ENCODE results near the gene SND1.

The SND1 gene

DNA sequence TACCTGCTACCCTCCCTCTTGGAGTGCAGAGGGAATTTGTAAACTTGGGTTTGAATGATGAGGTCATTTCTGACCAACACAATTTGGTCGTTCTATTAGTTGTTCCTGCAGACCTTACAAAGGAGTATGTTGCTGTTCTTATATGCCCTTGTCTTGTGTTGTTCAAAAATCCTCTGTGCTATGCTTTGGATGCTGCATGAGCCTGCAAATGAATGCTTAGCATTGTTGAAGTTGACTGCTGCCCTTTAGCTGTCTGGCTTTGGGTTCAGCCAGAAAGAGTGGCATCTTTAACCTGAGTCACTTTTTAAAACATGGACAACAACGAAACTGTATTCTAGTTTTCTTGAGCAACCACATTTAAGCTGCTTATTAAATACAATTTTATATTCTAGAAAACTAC, 80.3 kb downstream of the SND1 start:
- no peak for FAIRE-seq

- FAIRE-seq, result no peak
Observed at GRCh38 chr7:127733986-127734385, 82.0 kb downstream of the SND1 start.

GRCh38 chr7:127736511-127736910, 84.5 kb downstream of the SND1 start:
- no peak for FAIRE-seq

DNA sequence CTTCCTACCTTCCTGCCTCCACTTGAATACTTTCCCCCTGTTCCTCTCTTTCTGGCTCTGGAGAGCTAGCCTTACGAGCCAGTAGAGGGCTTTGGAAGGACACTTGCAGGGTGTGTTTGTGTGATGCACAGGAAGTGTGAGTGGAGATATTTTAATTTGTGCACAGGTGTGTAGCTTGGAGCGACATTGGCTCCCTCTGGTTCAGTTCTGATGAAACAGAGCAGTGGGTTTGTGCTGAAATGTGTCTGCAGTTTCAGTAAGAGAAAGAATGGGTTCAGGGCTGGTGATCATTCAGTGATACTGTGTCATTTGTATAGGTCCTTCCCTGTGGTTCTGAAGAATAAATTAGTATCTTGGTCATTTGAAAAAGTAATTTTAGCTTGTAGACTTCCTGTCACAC, 86.9 kb downstream of the SND1 start:
- FAIRE-seq, result no peak

- FAIRE-seq, result no peak
Observed at GRCh38 chr7:127741764-127742375, 89.9 kb downstream of the SND1 start.

DNA sequence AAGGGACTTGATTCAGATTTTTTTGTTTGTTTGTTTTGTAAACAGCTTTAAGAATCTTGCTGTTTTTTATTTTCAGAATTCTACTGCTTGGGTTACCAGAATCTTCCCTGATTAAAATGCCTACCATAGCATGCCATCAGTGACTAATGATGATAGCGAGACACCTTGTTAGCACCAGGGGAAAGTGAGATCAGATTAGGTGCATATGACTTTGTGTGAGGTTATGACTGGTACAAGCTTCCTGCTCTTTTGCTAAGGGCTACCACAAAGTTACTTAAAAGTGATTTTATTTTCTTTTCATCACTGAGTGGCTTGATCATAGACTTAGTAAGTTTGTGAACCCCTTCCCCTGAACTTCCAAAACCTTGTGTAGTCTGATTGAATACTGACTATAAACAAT, 93.5 kb downstream of the SND1 start:
- FAIRE-seq, result no peak

DNA sequence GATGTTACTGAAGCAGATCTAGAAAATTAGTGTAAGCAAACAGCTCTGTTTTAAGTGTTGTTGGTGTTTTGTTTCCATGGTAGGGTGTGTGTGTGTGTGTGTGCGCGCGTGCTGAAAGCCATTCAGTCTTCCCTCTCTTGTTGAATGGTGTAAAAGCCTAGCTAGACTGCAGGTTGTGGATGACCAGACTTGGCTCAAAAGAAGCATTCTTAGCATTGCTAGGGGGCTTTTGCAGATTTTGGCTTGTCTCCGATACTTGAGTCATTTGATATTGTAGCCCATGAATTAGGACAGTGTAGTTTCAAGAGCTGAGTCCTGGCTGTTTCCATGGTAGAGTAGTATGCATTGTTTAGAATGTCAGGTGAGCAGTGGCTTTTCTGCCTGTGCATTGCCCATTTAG, 99.1 kb downstream of the SND1 start:
- FAIRE-seq, result no peak

- no peak for FAIRE-seq
Observed at GRCh38 chr7:127751490-127752448, 99.8 kb downstream of the SND1 start.

- no peak for FAIRE-seq
Observed at GRCh38 chr7:127752829-127753228, 100.8 kb downstream of the SND1 start.

DNA sequence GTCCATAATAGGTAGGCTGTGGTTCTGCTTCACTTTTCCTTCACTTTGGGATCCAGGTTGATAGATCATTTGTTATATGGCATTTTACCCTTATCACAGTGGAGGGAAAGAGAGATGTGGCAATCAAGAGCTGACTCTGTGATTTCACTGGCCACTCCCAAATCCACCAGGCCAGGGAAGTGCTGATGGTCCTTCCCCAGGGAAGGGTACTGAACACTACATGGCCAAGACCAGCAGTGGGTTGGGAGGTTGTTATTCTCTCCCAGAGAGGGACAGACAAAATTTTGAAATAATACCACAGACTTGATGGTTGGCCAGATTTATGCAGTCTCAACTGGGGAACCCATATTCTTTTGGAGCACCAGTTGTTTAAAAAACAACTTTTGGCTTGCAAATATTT, 102.5 kb downstream of the SND1 start:
- FAIRE-seq, result no peak

GRCh38 chr7:127755521-127755920, 103.5 kb downstream of the SND1 start:
- no peak for FAIRE-seq

- FAIRE-seq, result no peak
Observed at GRCh38 chr7:127755965-127756364, 104.0 kb downstream of the SND1 start.

- FAIRE-seq, result no peak
Observed at GRCh38 chr7:127758105-127758504, 106.1 kb downstream of the SND1 start.

DNA sequence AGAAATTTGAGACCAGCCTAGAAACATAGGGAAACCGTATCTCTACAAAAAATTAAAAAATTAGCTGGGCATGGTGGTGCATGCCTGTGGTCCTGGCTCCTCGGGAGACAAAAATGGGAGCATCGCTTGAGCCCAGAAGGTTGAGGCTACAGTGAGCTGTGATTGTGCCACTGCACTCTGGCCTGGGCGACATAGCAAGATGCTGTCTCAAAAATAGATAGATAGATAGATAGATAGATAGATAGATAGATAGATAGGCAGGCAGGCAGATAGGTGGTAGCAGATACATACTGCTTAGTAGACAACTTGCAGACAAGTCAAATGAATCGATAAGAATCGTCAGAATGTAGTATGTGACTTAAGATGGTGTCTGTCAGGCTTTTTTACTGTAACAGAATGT, 106.9 kb downstream of the SND1 start:
- no peak for FAIRE-seq

GRCh38 chr7:127759945-127760421, 108.0 kb downstream of the SND1 start:
- no peak for FAIRE-seq

DNA sequence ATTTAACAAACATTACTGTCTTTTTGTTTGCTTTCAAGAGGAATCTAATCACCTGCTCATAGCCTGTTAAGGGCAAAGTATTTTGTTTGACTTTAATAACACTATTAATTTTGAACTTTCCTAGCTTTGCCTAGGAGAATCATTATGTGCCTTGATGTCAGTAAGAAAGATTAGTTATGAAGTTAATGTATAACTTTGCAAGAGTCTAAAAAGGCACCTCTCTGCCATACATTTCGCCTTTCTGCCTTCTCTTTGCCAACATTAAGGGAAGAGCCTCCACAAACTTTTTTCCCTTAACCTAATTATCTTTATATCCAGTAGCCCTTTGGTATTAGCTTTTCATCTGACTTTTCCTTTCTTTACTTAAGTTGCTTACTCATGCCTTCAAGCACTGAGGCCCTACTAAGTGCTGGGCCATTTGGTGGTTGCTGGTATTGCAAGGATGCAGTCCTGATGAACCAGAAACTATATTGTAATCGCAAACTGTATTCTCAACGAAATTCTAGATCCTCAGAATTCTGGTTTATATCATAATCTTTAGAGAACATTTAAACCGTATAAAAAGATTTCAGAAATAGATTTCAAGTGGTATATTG, 108.5 kb downstream of the SND1 start:
- no peak for FAIRE-seq

- no peak for FAIRE-seq
Observed at GRCh38 chr7:127761196-127761595, 109.2 kb downstream of the SND1 start.

GRCh38 chr7:127764681-127765080, 112.7 kb downstream of the SND1 start:
- FAIRE-seq, result no peak

DNA sequence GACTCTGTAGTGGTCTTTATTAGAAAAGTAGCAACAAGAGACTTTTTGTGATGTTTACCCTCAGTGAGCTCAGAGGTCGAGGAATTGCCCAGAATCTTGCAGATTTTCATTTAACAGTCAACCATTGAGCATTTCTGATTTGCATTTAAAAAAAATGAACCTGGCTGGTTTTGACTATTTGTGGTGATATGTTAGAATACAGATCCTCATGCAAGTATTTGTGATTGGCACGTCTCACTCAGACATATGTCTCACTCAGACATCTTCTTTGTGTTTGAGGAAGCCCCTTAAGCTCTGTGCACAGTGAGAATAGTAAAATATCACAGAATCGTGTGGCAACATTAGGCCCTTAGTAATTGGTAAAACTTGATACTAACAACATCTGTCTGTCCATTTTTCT, 113.2 kb downstream of the SND1 start:
- FAIRE-seq, result no peak

DNA sequence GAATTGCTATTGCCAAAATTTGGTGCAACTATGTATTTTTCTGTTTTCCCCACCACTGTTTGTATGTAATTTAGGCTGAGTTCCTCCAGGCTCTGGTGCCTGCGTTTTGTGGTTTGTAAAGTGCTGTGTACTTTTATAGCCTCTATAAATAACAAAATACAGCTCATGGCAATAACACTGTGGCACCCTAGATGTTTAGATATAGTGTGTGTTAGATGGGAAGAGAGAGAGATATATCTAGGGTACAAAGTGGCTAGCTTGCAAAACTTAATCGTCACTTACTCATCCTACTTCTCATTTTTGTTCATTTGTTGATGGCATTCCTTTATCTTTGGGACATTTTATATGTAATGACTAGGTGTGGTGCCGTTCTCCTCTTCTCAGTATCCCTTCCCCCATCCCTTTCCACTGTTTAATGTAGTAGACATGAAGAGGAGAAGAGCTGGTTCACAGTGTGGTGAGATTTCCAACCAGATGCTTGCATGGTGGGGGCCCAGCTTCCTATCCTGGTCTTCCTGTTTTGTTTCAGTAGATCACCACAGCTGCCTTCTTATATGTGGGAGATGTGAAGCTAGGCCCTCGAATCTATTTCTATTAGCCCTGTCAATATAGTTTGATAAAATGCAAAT, 115.0 kb downstream of the SND1 start:
- no peak for FAIRE-seq

GRCh38 chr7:127768241-127768640, 116.2 kb downstream of the SND1 start:
- FAIRE-seq, result no peak

DNA sequence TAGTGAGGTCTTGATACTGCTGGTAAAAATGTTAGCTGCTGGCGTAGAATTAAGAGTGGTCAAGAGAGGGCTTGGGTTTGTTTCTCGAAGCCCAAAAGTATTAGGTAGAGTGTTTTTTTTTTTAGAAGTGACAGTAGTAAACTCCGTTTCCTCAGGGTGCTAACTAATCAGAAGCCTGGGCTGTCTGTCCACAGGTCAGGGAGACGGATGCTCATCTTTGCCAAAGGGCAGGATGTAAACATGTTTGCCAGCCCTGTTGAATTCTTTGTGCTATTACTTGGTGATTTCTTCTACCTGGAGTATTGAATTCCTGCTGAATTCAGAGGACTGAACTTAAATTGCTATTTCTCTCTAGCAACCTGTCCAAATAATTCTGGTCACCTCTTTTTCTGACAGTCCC, 117.1 kb downstream of the SND1 start:
- no peak for FAIRE-seq

GRCh38 chr7:127769696-127770400, 117.9 kb downstream of the SND1 start:
- no peak for FAIRE-seq
